ENCODE data around the gene KRT33B. TPM values are rescaled to one million over a fixed set of nuclear protein-coding genes. Genes with fewer than 3 reads are reported as not detected.

The KRT33B gene
- polyA plus RNA-seq, 1 donor (not counting 4 experiments of a cell fraction or from before 2014, with no cell fraction given), result 0.21 TPM

GRCh38 chr17:41340934-41341861 lies 28.4 kb downstream of the KRT33B start:
- Histone ChIP-seq H3K4me2 (ENCODE audit: control insufficient read depth, extremely low read depth, insufficient read depth, low read depth, low read length) (no peak overlapping the region), H3K27ac (ENCODE audit: control insufficient read depth, insufficient read depth, low read length) (no peak overlapping the region), H3K79me2 (ENCODE audit: control insufficient read depth, insufficient read depth, low read length) (no peaks in the 10 kb centered on the region), H3K9me3 (ENCODE audit: control insufficient read depth, low read depth, low read length) (no peaks in the 10 kb centered on the region), H3K36me3 (ENCODE audit: control insufficient read depth in 2 of 2, extremely low read depth in 1 of 2, insufficient read depth in 2 of 2, low read length in 2 of 2) (no peaks in the 10 kb centered on the region), H3K4me3 (ENCODE audit: control insufficient read depth in 2 of 3, extremely low read depth in 1 of 3, insufficient read depth in 2 of 3, low read depth in 1 of 3, low read length in 3 of 3) (no peak overlapping the region), H2AFZ (ENCODE audit: control insufficient read depth, low read length) (no peak overlapping the region), H3K4me1 (ENCODE audit: control insufficient read depth, extremely low read depth, insufficient read depth, low read length) (peaks cover 15% of the 10 kb centered on the region), H4K20me1 (ENCODE audit: control insufficient read depth, extremely low read depth, insufficient read depth, low read length) (no peaks in the 10 kb centered on the region), H3K27me3 (ENCODE audit: control insufficient read depth, extremely low read depth, insufficient read depth, low read length) (no peaks in the 10 kb centered on the region), H3K9ac (ENCODE audit: control insufficient read depth, extremely low read depth, insufficient read depth, low read length) (no peak overlapping the region), H3K9me1 (ENCODE audit: control insufficient read depth, extremely low read depth, insufficient read depth, low read length) (no peaks in the 10 kb centered on the region)
- dilution Hi-C loops (cut with MboI; ENCODE audit: extremely low pct_ligation_motif_present, low sequenced_read_pairs), result no loop called here
- no peak for FAIRE-seq
- TF ChIP-seq EZH2 (IDR thresholded peaks at IDR 0.05; ENCODE audit: low read length) (no peak), CTCF (optimal IDR thresholded peaks at IDR 0.05 in 1 of 3, IDR thresholded peaks at IDR 0.05 in 1 of 3, conservative IDR thresholded peaks at IDR 0.05 in 1 of 3; ENCODE audit: extremely low read depth in 1 of 3, insufficient read depth in 2 of 3, low read length in 3 of 3) (no peak)
- no peak for DNase-seq (ENCODE audit: low read depth, low spot score)

- Histone ChIP-seq H3K4me3 (ENCODE audit: control insufficient read depth in 2 of 3, extremely low read depth in 1 of 3, insufficient read depth in 2 of 3, low read depth in 1 of 3, low read length in 3 of 3) (no peak overlapping the region), H3K27me3 (ENCODE audit: control insufficient read depth, extremely low read depth, insufficient read depth, low read length) (no peaks in the 10 kb centered on the region), H3K4me1 (ENCODE audit: control insufficient read depth, extremely low read depth, insufficient read depth, low read length) (peaks cover 15% of the 10 kb centered on the region), H3K4me2 (ENCODE audit: control insufficient read depth, extremely low read depth, insufficient read depth, low read depth, low read length) (no peak overlapping the region), H3K9me1 (ENCODE audit: control insufficient read depth, extremely low read depth, insufficient read depth, low read length) (no peaks in the 10 kb centered on the region), H3K79me2 (ENCODE audit: control insufficient read depth, insufficient read depth, low read length) (no peaks in the 10 kb centered on the region), H4K20me1 (ENCODE audit: control insufficient read depth, extremely low read depth, insufficient read depth, low read length) (no peaks in the 10 kb centered on the region), H2AFZ (ENCODE audit: control insufficient read depth, low read length) (no peak overlapping the region), H3K27ac (ENCODE audit: control insufficient read depth, insufficient read depth, low read length) (no peak overlapping the region), H3K9me3 (ENCODE audit: control insufficient read depth, low read depth, low read length) (no peaks in the 10 kb centered on the region), H3K36me3 (ENCODE audit: control insufficient read depth in 2 of 2, extremely low read depth in 1 of 2, insufficient read depth in 2 of 2, low read length in 2 of 2) (no peaks in the 10 kb centered on the region), H3K9ac (ENCODE audit: control insufficient read depth, extremely low read depth, insufficient read depth, low read length) (no peak overlapping the region)
- FAIRE-seq (no peak), DNase-seq (ENCODE audit: low read depth, low spot score) (no peak)
- dilution Hi-C loops (cut with MboI; ENCODE audit: extremely low pct_ligation_motif_present, low sequenced_read_pairs), result no loop called here
- TF ChIP-seq CTCF (optimal IDR thresholded peaks at IDR 0.05 in 1 of 3, IDR thresholded peaks at IDR 0.05 in 1 of 3, conservative IDR thresholded peaks at IDR 0.05 in 1 of 3; ENCODE audit: extremely low read depth in 1 of 3, insufficient read depth in 2 of 3, low read length in 3 of 3) (no peak), EZH2 (IDR thresholded peaks at IDR 0.05; ENCODE audit: low read length) (no peak)
These were observed 29.1 kb downstream of the KRT33B start for GRCh38 chr17:41340494-41340893.
